AG04450 (cell line): ENCODE data around the gene OR5K3. TPM values are rescaled to one million over a fixed set of nuclear protein-coding genes. Genes with fewer than 3 reads are reported as not detected.

Experiments
- CTCF ChIA-PET: fragments of 300-600, 350-600 bp; formaldehyde crosslinking; extraction: SDS; loops from one replicate; lab custom pipeline; 2022; ENCODE audit warnings: antibody characterized with exemption, inconsistent platforms; lab: Charles Lee
- POLR2A ChIA-PET: fragments of 350-600 bp; formaldehyde crosslinking; extraction: SDS; loops from one replicate; lab custom pipeline; 2021; ENCODE audit warnings: antibody characterized with exemption, inconsistent platforms; lab: Yijun Ruan, JAX
- DNase-seq: peaks from one replicate; pipeline ENCODE4 v3.0.0-alpha.2; 2011; ENCODE audit warnings: low read depth, low spot score
- H3K27ac ChIP-seq: one replicate; pipeline ENCODE4 v1.5.1; 2012; ENCODE audit warnings: low read depth, low read length, control low read depth
- H3K27me3 ChIP-seq: one replicate; pipeline ENCODE4 v1.6.0; 2012; ENCODE audit warnings: low read length; ENCODE audit not compliant: control insufficient read depth, insufficient read depth
- H3K4me3 ChIP-seq: 2 replicates; pipeline ENCODE4 v1.5.1; 2011; ENCODE audit warnings: mild to moderate bottlenecking, low read depth, low read length, control low read depth
- H3K9me3 ChIP-seq: 2 replicates; pipeline ENCODE4 v1.5.1; 2012; ENCODE audit warnings: low read length; ENCODE audit not compliant: control insufficient read depth, insufficient read depth
- CTCF ChIP-seq: IDR thresholded peaks from 2 replicates; pipeline ENCODE4 v1.5.1; 2011; ENCODE audit warnings: low read depth, low read length, control low read depth, inconsistent platforms
- polyA minus RNA-seq: library from RNA; depleted of rRNA, polyadenylated mRNA; stranded (reverse); fragments of >200 nt; gene quantifications from 2 replicates; pipeline ENCODE4 v1.2.3, GENCODE V29; 2011; rRNA and poly(A)+ RNA removed
- polyA plus RNA-seq: library from polyadenylated mRNA; depleted of rRNA; stranded (reverse); fragments of >200 nt; gene quantifications from 2 replicates; pipeline ENCODE4 v1.2.3, GENCODE V29; 2011; rRNA removed

The OR5K3 gene, protein sequence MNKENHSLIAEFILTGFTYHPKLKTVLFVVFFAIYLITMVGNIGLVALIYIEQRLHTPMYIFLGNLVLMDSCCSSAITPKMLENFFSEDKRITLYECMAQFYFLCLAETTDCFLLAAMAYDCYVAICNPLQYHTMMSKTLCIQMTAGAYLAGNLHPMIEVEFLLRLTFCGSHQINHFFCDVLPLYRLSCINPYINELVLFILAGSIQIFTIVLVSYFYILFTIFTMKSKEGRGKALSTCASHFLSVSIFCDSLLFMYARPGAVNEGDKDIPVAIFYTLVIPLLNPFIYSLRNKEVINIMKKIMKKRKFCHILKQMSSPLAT
- polyA plus RNA-seq (not detected in 2 replicates), polyA minus RNA-seq (not detected in 2 replicates)

DNA sequence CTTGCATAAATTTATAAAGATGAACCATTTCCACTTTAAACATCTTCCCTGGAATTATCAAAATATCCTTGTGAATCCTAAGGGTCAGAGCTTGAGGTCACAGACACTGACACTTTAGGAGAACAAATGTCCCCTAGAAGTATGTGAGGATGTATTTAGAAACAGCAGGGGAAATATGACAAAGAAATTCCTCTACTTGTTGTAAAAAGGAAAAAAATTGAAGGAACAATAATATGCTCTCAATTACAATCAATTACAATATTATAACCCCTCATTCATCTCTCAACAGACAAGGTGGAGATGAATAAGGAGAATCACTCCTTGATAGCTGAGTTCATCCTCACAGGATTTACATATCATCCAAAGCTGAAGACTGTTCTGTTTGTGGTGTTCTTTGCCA lies at the start of gene OR5K3:
OR5K3 (plus strand) TSS at position 301 of the 400 bp plus-strand sequence; CDS start at position 301, 0 bp downstream.
- POLR2A ChIA-PET: no interaction called here
- DNase-seq: no peak
- H3K4me3 ChIP-seq: no peak within 1 kb of the TSS
- no peaks in the 10 kb centered on the region for H3K27me3 ChIP-seq
- CTCF ChIA-PET: no interaction called here
- no peak within 1 kb of the TSS for H3K27ac ChIP-seq
- no peaks in the 10 kb centered on the region for H3K9me3 ChIP-seq
- no peak for TF ChIP-seq CTCF

DNA sequence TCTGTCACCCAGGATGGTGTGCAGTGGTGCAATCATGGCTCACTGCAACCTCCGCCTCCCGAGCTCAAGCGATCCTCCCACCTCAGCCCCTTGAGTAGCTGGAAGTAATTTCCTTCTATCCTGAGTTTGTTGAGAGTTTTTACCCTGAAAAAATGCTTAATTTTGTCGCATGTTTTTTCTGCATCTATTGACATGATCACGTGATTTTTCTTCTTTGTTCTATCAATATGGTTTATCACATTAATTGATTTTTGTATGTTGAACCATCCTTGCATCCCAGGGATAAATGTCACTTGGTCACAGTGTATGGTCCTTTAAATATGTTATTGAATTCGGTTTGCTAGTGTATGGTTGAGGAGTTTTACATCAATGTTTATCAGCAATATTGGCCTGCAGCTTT lies 48.7 kb upstream of the OR5K3 start:
- TF ChIP-seq CTCF: no peak
- ChIA-PET CTCF (interaction anchor here (1.1 kb wide), 1 partner anchor 12 kb away, joined by 3 read pairs; no protein-coding TSS in a partner anchor), POLR2A (no interaction called here)
- no peaks in the 10 kb centered on the region for H3K27me3 ChIP-seq
- H3K4me3 ChIP-seq: no peak overlapping the region
- H3K27ac ChIP-seq: no peak overlapping the region
- no peak for DNase-seq
- H3K9me3 ChIP-seq: no peaks in the 10 kb centered on the region

DNA sequence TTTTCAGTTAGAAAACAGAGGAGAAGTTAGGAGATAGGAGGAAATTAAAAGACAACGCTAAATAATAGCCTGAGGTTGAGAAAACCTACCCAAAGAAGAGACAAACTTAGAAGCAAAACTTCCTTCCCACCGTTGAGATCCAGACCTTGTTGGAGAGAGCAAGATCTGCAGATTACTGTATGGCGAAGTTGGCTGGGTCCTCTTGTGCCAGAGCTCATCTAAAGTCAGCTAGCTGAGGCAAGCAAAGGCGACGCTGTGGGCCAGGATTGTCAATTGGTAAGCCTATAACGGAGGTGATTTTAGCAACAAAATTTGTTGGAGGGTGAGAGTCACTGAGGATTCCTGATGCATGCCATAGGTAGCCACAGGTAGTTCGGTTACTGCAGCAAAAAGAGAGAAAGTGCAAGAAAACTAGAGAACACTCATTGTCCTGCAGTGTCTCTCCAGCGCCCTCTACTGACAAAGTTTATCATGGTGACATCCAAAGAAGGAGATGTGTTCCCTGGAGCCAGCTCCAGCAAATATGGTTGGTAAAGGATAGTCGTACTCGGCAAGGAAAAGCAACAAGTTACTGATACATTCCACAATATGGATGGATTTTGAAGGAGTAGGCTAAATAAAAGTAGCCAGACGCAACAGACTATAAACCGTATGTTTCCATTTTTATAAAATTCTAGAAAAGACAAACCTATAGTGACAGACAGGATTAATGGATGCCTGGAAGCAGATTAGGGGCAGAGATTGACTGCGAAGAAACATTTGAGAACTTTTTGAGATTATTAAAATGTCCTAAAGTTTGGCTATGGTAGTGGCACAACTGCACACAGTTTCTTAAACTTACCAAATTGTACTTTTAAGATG lies 46.6 kb upstream of the OR5K3 start:
- H3K4me3 ChIP-seq: no peak overlapping the region

GRCh38 chr3:98350082-98350481 lies 40.4 kb upstream of the OR5K3 start:
- no peak for TF ChIP-seq CTCF
- POLR2A ChIA-PET: no interaction called here
- CTCF ChIA-PET: no interaction called here
- no peak for DNase-seq
- no peaks in the 10 kb centered on the region for H3K27me3 ChIP-seq
- no peak overlapping the region for H3K27ac ChIP-seq
- H3K4me3 ChIP-seq: no peak overlapping the region
- H3K9me3 ChIP-seq: no peaks in the 10 kb centered on the region

More for the DNA sequence above, 46.6 kb upstream of the OR5K3 start:
- DNase-seq: no peak
- TF ChIP-seq CTCF: peak; percentile 61
- POLR2A ChIA-PET: no interaction called here
- no peaks in the 10 kb centered on the region for H3K9me3 ChIP-seq
- H3K27me3 ChIP-seq: no peaks in the 10 kb centered on the region
- CTCF ChIA-PET: interaction anchor here (0.6 to 1.0 kb wide), 3 partner anchors 14 to 111 kb away, joined by 3 read pairs; no protein-coding TSS in a partner anchor
- H3K27ac ChIP-seq: no peak overlapping the region
